ENCODE results near the gene RFX3. TPM values are rescaled to one million over a fixed set of nuclear protein-coding genes. Genes with fewer than 3 reads are reported as not detected.

Gene RFX3
- total RNA-seq, 2 donors from 2014 or later: 10.9 to 15.5 TPM

DNA sequence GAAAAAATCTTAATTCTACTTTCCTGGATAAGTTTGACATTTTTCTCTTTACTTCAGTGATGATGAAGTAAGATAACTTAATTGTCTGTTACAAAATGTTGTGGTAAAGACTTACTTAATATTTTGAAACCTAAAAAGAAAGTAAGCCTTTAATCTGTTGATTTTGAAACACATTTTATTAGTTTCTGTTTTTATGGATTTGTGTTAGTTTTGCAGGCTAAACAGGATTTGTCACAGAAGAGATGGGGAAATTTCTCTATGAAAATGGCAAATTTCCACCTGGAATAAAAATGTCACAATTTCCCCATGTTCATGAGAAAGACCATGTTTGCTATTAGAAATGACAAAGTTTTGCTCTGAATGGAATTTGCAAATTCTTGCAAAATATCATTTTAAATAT, 237.1 kb downstream of the RFX3 start:
- intact Hi-C loops (cut with DNase I): no loop called here
- H3K4me3 ChIP-seq: no peak overlapping the region
- TF ChIP-seq POLR2AphosphoS5 (IDR thresholded peaks at IDR 0.05) (no peak), POLR2A (IDR thresholded peaks at IDR 0.05) (no peak)
- TF ChIP-seq, protein P1, sequence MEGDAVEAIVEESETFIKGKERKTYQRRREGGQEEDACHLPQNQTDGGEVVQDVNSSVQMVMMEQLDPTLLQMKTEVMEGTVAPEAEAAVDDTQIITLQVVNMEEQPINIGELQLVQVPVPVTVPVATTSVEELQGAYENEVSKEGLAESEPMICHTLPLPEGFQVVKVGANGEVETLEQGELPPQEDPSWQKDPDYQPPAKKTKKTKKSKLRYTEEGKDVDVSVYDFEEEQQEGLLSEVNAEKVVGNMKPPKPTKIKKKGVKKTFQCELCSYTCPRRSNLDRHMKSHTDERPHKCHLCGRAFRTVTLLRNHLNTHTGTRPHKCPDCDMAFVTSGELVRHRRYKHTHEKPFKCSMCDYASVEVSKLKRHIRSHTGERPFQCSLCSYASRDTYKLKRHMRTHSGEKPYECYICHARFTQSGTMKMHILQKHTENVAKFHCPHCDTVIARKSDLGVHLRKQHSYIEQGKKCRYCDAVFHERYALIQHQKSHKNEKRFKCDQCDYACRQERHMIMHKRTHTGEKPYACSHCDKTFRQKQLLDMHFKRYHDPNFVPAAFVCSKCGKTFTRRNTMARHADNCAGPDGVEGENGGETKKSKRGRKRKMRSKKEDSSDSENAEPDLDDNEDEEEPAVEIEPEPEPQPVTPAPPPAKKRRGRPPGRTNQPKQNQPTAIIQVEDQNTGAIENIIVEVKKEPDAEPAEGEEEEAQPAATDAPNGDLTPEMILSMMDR (IDR thresholded peaks at IDR 0.05): peak in 1 of 4 experiments; percentile 12

DNA sequence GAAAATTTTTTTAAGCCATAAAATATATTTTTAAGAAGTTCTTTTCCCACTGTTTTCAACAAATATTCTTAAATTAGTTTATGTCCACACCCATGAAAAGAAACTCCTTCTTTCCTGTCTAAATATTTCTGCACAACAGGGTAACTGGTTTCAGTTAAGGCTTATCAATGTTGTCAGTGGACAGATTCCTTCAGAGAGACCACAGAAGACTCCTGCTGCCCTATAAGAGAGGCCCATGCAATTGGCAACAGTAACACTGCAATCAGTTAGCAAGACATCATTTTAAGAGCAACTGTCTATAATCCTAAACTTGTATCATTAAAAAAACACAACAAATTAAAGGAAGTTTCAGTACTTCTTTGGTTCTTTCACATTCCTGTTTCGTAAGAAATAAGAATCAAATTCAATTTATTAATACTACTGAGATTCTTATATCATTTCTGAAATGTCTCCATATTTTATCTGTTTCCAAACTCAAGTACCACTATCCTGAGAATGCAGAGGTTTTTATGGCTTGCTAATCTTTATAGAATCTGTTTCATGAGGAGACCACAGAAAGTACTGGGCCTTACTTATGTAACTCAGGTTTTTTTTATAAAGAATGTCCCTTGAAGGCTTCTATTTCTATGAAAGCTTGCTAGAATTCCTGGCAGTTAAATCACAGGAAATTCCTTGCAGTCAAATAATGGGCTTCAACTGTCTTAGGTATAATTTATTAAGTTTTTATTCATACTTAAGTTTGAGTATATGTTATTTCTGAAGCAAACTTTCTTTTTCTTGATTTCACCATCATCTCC, 240.2 kb downstream of the RFX3 start:
- TF ChIP-seq POLR2AphosphoS5 (IDR thresholded peaks at IDR 0.05): no peak
- no peak for TF ChIP-seq POLR2A (IDR thresholded peaks at IDR 0.05)
- TF ChIP-seq, protein P1 (IDR thresholded peaks at IDR 0.05): no peak
- 79% methylated on average over 1 of the region's 1 CpG for WGBS
- intact Hi-C loops (cut with DNase I): no loop called here
- H3K36me3 ChIP-seq: no peaks in the 10 kb centered on the region
- DNase-seq (ENCODE audit: low spot score): no peak
- no peak overlapping the region for H3K4me3 ChIP-seq
- H3K9me3 ChIP-seq: no peaks in the 10 kb centered on the region
- no peaks in the 10 kb centered on the region for H3K27me3 ChIP-seq (replicated peaks; ENCODE audit: insufficient read depth)
- no peaks in the 10 kb centered on the region for H3K4me1 ChIP-seq (replicated peaks)
- no peak overlapping the region for H3K27ac ChIP-seq

More for the DNA sequence above, 237.1 kb downstream of the RFX3 start:
- Histone ChIP-seq H3K9me3 (no peaks in the 10 kb centered on the region), H3K27ac (no peak overlapping the region), H3K27me3 (replicated peaks; ENCODE audit: insufficient read depth) (no peaks in the 10 kb centered on the region), H3K4me1 (replicated peaks) (no peaks in the 10 kb centered on the region), H3K36me3 (no peaks in the 10 kb centered on the region)
- DNase-seq (ENCODE audit: low spot score): no peak

DNA sequence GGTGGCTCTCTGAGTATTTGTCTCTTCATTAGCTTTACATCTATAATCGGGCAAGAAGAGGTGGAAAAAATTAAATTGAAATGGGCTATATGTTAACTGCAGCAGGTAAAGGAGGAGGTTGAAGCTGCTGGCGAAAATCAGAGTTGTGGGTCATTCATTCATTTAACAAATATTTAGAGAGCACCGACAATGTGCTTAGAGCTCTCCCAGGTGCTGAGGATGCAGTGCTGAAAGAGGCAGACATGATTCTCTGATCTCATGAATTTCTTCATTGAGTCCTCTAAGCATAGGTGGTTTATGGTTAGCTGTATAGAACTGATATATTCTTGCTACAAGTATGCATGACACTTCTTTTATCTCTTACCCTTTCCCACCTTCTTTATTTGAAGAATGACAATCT, 243.4 kb downstream of the RFX3 start:
- TF ChIP-seq POLR2AphosphoS5 (IDR thresholded peaks at IDR 0.05): no peak
- TF ChIP-seq POLR2A (IDR thresholded peaks at IDR 0.05): no peak
- TF ChIP-seq, protein P1 (IDR thresholded peaks at IDR 0.05): no peak
- Histone ChIP-seq H3K9me3 (no peaks in the 10 kb centered on the region), H3K27me3 (replicated peaks; ENCODE audit: insufficient read depth) (no peaks in the 10 kb centered on the region), H3K36me3 (no peaks in the 10 kb centered on the region), H3K4me3 (no peak overlapping the region), H3K4me1 (replicated peaks) (no peaks in the 10 kb centered on the region), H3K27ac (no peak overlapping the region)
- DNase-seq (ENCODE audit: low spot score): no peak
- intact Hi-C loops (cut with DNase I): no loop called here
- WGBS: 94% methylated on average over 3 of the region's 3 CpGs

DNA sequence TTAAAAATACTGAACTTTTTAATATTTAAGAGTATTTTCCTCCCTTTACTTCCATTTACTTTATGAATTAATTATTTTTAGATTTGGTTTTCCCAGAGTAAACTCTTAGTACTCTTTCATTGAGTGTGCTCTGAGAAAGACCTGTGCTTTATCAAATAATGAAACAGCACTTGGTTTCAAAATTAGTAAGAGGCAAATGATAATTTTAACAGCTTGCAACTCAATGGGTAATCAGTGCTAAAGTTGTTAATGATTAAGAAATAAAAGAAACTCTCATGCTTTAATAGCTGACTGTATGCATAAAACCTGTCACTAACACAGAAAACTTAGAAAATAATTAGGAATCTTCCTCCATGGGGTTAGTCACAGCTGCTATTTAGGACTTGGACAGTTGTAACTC, 244.4 kb downstream of the RFX3 start:
- H3K27me3 ChIP-seq (replicated peaks; ENCODE audit: insufficient read depth): no peaks in the 10 kb centered on the region
- no peaks in the 10 kb centered on the region for H3K4me1 ChIP-seq (replicated peaks)
- DNase-seq (ENCODE audit: low spot score): no peak
- intact Hi-C loops (cut with DNase I): no loop called here
- H3K36me3 ChIP-seq: no peaks in the 10 kb centered on the region
- TF ChIP-seq POLR2AphosphoS5 (IDR thresholded peaks at IDR 0.05) (no peak), POLR2A (IDR thresholded peaks at IDR 0.05) (no peak)
- H3K9me3 ChIP-seq: no peaks in the 10 kb centered on the region
- no peak overlapping the region for H3K4me3 ChIP-seq
- H3K27ac ChIP-seq: no peak overlapping the region

DNA sequence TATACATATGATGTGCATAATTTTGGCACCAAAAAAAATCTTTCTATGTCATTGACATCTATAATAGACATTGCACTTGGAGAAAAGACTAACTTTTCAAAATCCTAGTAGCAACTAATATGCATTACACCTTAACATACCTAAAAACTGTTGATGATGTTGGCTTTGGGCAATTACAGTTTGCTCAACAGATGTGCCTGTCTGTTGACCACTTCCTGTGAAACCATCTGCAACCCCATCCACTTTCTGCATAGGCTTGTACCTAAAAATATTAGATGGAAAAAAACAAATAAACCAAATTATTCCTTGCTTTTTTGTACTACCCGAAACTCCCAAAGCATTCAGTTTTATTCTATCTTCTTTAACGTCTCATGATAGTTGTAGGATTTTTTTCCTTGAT, 248.6 kb downstream of the RFX3 start:
- DNase-seq (ENCODE audit: low spot score): no peak
- no peaks in the 10 kb centered on the region for H3K36me3 ChIP-seq
- TF ChIP-seq POLR2AphosphoS5 (IDR thresholded peaks at IDR 0.05) (no peak), POLR2A (IDR thresholded peaks at IDR 0.05) (no peak)
- TF ChIP-seq, protein P1 (IDR thresholded peaks at IDR 0.05): no peak
- no peak overlapping the region for H3K27ac ChIP-seq
- no peaks in the 10 kb centered on the region for H3K27me3 ChIP-seq (replicated peaks; ENCODE audit: insufficient read depth)
- H3K9me3 ChIP-seq: no peaks in the 10 kb centered on the region
- no peak overlapping the region for H3K4me3 ChIP-seq
- intact Hi-C loops (cut with DNase I): no loop called here
- H3K4me1 ChIP-seq (replicated peaks): no peaks in the 10 kb centered on the region
- WGBS: 94% methylated on average over 2 of the region's 2 CpGs
